Measurements from ENCODE around the gene WDFY2. TPM values are rescaled to one million over a fixed set of nuclear protein-coding genes. Genes with fewer than 3 reads are reported as not detected.

The WDFY2 gene
- total RNA-seq, 1 experiment from 2014 or later: 26.4 TPM

- Histone ChIP-seq H2BK20ac (ENCODE audit: low read depth, low read length, poor library complexity, severe bottlenecking) (no peak overlapping the region), H3K56ac (ENCODE audit: insufficient read length, low read depth, low read length) (no peak overlapping the region), H3K79me2 (ENCODE audit: insufficient read depth, low read length) (no peaks in the 10 kb centered on the region; the same call in 1 of the 2 replicates), H2BK5ac (ENCODE audit: insufficient read length, low read length) (no peak overlapping the region), H4K8ac (replicated peaks; ENCODE audit: insufficient read length, low read depth, low read length) (no peak overlapping the region), H3K79me1 (ENCODE audit: insufficient read depth, low read depth, low read length, poor library complexity, severe bottlenecking) (no peaks in the 10 kb centered on the region), H3K14ac (ENCODE audit: insufficient read depth, low read length) (no peak overlapping the region), H4K91ac (ENCODE audit: insufficient read length, low read depth, low read length) (no peak overlapping the region), H3K23ac (ENCODE audit: insufficient read length, low read depth, low read length) (no peak overlapping the region), H2AK5ac (ENCODE audit: insufficient read length, low read length) (no peak overlapping the region), H3K9ac (ENCODE audit: extremely low read depth, insufficient read length, low read length) (no peak overlapping the region), H3K4ac (ENCODE audit: low read depth, low read length) (no peak overlapping the region), H3K18ac (ENCODE audit: insufficient read length, low read depth, low read length) (no peak overlapping the region), H2AFZ (ENCODE audit: low read length) (no peak overlapping the region), H3K27ac (ENCODE audit: insufficient read length, low read depth, low read length) (no peak overlapping the region), H2BK120ac (ENCODE audit: low read depth, low read length, poor library complexity, severe bottlenecking) (no peak overlapping the region), H4K5ac (ENCODE audit: insufficient read length, low read depth, low read length) (no peak overlapping the region), H4K20me1 (ENCODE audit: control insufficient read depth, insufficient read depth, insufficient read length) (no peaks in the 10 kb centered on the region), H3K9me3 (ENCODE audit: control insufficient read depth, low read depth, low read length) (no peaks in the 10 kb centered on the region), H2BK12ac (ENCODE audit: insufficient read length, low read depth, low read length) (no peak overlapping the region), H3K4me2 (ENCODE audit: insufficient read depth, insufficient read length, low read length) (no peak overlapping the region), H3K23me2 (ENCODE audit: insufficient read length, low read depth, low read length, poor library complexity, severe bottlenecking) (no peaks in the 10 kb centered on the region), H3K4me1 (ENCODE audit: insufficient read depth, low read length) (no peaks in the 10 kb centered on the region), H2BK15ac (ENCODE audit: low read depth, low read length) (no peak overlapping the region), H3K27me3 (ENCODE audit: insufficient read depth, low read length) (no peaks in the 10 kb centered on the region), H3T11ph (ENCODE audit: low read length) (no peak overlapping the region)
- Mint-ChIP-seq H3K36me3 (ENCODE audit: insufficient read depth in 1 of 3, low read depth in 3 of 3) (peaks cover 8 to 20% (median 14%) of the 10 kb centered on the region in 3 experiments; a peak in 5 of 7 replicates), H3K4me1 (peaks cover 6 to 22% of the 10 kb centered on the region in 2 experiments), H3K27me3 (ENCODE audit: low read depth) (no peaks in the 10 kb centered on the region), H3K9me3 (no peaks in the 10 kb centered on the region), H3K27ac (peak overlapping the region; percentile 16 to 59 (median 58); a peak in 3 of 7 replicates), H3K4me3 (no peak overlapping the region)
- TF ChIP-seq, protein P1, sequence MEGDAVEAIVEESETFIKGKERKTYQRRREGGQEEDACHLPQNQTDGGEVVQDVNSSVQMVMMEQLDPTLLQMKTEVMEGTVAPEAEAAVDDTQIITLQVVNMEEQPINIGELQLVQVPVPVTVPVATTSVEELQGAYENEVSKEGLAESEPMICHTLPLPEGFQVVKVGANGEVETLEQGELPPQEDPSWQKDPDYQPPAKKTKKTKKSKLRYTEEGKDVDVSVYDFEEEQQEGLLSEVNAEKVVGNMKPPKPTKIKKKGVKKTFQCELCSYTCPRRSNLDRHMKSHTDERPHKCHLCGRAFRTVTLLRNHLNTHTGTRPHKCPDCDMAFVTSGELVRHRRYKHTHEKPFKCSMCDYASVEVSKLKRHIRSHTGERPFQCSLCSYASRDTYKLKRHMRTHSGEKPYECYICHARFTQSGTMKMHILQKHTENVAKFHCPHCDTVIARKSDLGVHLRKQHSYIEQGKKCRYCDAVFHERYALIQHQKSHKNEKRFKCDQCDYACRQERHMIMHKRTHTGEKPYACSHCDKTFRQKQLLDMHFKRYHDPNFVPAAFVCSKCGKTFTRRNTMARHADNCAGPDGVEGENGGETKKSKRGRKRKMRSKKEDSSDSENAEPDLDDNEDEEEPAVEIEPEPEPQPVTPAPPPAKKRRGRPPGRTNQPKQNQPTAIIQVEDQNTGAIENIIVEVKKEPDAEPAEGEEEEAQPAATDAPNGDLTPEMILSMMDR (conservative IDR thresholded peaks at IDR 0.05): no peak
- no peak for DNase-seq
- WGBS (ENCODE audit: extremely low coverage, insufficient read length, low lambda C conversion rate): no CpG with 5 or more reads among the region's 2 CpGs
Observed at GRCh38 chr13:51665456-51665855, 81.2 kb downstream of the WDFY2 start.
